GM19023 (cell line): ENCODE measurements around the gene SLC5A10.
"Not testable (repeated sequence)": the region's sequence is repeated elsewhere in the genome, so short reads cannot be mapped to it uniquely, and the experiment has no call there.

Experiments used
- ATAC-seq: cut with Tn5 transposase; IDR thresholded peaks from one replicate; pipeline ENCODE4 v1.9.1; 2021; ENCODE audit warnings: mild to moderate bottlenecking, moderate library complexity; ENCODE audit not compliant: unreplicated experiment

The SLC5A10 gene

DNA sequence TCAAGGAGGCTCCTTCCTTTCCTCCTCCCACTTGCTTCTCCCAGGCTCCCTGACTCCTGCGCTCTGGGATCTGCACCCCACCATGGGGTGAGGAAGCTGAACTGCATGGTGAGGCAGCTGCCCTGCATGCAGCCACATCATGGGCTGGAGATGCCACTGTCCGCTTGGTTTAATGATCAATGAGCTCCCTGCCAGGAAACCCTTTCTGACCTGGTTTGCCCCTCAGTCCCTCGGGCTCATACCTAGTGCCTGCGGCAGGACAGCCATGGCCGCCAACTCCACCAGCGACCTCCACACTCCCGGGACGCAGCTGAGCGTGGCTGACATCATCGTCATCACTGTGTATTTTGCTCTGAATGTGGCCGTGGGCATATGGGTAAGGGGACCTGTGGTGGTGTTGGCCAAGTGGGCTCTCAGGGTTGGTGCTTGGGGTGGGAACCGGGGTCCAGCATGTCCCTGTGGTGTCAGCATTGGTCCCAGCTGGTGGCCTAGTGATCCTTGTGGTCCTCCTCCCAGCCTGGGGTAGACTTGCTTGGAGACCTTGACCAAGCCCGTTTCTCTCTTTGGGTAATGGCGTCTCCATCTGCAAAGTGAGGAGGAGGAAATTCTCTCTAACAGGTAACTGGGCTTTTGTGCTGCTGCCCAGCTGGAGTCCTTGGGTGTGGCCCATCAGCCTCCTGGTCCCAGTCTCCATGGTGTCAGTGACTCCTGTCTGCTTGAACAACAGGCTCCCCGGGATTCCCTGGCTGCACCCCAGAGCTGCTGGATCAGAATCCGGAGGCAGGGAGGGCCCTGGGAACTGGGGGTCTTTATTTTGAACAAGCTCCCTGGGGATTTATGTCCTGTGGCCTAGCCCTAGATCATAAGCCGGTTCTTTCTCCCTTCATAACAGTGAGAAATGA lies at the start of gene SLC5A10:
SLC5A10 (plus strand) TSS at position 225 of the 902 bp plus-strand sequence; CDS start at position 266, 41 bp downstream.
- no peak for ATAC-seq

- ATAC-seq: no peak
Observed at GRCh38 chr17:18904482-18904881, 47.5 kb upstream of the SLC5A10 start.

- ATAC-seq: no peak
Observed at GRCh38 chr17:18905226-18905625, 46.7 kb upstream of the SLC5A10 start.

DNA sequence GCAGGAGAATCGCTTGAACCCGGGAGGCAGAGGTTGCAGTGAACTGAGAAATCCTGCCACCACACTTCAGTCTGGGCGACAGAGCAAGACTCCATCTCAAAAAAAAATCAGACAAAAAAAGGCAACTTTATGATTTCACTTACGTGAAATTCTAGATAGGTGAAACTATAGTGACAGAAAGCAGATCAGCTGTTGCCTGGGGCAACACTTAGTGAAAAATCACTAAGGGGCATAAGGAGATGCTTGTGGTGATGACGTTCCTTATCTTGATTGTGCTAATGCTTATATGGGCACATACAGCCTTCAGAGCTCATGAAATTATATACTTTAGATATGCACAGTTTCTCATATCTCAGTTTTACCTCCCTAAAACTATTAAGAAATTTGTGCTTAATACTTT lies 41.6 kb upstream of the SLC5A10 start:
- no peak for ATAC-seq

- no peak for ATAC-seq
Observed at GRCh38 chr17:18910881-18911280, 41.1 kb upstream of the SLC5A10 start.

DNA sequence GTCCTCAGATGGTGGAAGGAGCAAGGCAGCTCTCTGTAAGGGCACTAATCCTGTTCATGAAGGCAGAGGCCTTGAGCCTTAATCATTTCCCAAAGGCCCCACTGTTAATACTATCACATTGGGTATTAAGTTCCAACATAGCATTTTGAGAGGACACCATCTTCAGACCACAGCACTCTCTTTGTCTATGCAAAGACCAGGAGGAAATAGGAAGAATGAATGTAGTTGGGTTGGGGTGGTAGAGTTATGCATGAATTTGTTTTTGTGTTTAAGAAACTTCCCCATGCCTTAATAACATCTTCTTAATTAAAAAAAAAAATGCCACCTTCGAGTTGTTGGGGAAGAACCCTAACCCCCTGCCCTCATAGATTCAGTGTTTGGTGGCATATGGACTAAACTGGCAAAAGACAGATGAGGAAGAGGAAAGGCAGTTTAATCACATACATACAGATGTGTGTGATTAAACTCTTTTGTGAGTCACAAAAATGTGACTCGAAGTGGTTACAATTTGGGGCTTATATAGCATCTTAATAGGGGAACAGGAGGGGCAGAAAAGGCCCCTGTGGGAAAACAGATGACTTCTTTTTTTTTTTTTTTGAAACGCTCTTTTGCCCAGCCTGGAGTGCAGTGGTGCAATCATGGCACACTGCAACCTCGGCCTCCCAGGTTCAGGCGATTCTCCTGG lies 35.0 kb upstream of the SLC5A10 start:
- no peak for ATAC-seq

DNA sequence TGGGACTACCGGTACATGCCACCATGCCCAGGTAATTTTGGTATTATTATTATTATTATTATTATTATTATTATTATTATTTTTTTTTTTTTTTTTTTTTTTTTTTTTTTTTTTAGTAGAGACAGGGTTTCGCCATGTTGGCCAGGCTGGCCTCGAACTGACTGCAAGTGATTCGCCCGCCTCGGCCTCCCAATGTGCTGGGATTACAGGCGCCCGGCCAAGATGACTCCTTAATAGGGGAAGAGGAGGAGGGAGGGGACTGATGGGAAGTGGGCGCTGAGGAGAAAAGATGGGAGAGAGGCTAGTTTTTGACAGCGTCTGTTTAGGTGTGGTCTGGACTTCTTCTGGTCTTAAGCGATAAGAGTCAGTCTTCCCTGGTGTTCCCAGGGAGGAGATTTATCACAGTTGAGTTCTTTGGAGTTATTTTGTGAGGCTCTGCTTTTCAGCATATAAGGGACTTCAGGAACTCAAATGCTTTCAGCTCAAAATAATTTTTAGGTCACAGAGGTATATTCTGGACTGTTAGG lies 34.4 kb upstream of the SLC5A10 start:
- ATAC-seq: no peak

GRCh38 chr17:18919963-18920362 lies 32.0 kb upstream of the SLC5A10 start:
- no peak for ATAC-seq

DNA sequence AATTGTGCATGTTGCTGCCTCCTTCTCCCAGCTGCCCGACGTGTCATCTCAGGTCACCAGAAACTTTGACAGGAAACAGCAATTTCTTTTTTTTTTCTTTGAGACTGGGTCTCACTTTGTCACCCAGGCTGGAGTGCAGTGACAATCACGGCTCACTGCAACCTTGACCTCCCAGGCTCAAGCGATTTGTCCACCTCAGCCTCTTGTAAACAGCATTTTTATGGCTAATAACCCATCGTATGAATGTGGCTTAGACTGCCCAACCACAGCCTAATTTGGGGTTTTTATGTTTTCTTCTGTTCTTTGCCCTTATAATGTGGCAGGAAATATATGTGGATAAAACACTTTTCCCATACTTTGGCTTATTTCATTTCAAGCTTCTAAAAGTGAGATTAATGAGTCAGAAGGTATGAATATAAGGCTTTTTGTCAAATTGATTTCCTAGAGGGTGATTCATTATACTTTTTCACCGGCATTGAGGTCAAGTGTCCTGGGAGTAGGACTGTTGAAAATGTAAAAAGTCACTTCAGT lies 31.0 kb upstream of the SLC5A10 start:
- ATAC-seq: no peak

DNA sequence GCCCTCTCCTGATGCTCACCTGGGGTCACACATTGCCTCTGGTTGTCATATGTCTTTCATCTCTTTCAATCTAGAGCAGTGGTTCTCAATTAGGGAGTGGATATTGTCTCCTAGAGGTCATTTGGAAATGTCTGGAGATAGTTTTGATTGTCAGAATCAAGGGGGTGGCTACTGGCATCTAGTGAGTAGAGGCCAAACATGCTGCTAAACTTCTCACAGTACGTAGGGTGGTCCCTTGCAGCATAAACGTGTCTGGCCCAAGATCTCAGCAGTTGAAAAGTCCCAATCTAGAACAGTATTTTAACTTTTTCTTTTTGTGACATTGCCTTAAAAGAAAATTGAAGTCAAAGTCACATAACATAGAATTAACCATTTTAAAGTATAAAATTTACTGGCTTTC lies 30.5 kb upstream of the SLC5A10 start:
- ATAC-seq: no peak

DNA sequence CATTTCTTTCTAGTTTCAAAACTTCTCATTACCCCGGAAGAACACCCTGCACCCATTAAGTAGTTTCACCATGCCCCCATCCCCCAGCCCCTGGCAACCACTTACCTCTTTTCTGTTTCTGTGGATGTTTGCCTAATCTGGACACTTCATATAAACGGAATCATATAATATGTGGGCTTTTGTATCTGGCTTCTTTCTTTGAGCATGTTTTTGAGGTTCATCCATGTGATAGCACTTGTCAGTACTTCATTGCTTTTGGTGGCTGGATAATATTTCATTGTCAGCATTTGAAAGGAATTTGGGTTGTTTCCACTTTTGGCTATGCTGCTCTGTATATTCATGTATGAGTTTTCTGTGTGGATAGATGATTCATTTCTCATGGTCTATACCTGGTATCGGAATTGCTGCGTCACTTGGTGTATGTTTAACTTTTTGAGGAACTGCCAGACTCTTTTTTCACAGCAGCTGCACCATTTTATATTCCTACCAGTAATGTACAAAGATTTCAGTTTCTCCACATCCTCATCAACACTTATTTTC lies 30.0 kb upstream of the SLC5A10 start:
- peak; percentile 77 for ATAC-seq

GRCh38 chr17:18922596-18922995 lies 29.4 kb upstream of the SLC5A10 start:
- ATAC-seq: not testable (repeated sequence)

GRCh38 chr17:18925187-18925586 lies 26.8 kb upstream of the SLC5A10 start:
- no peak for ATAC-seq

DNA sequence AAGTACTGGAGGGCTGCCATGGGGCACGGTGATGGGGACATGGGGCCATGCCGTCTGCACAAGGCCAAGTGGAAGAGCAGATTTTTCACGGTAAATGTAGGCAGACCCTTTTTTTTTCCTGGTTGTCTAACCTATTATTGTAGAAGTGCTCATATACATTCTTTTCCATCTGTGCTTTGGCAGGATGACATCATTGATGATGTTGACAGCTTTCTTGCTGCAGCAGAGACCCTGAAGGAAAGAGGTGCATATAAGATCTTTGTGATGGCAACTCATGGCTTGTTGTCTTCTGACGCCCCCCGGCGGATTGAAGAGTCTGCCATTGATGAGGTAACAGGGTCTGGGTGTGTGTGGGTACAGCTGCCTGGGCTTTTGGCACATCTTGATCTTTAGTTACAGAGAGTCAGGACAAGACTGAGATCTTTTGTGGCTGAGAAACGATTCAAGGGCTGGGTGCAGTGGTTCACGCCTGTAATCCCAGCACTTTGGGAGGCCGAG lies 23.3 kb upstream of the SLC5A10 start:
- ATAC-seq: no peak

DNA sequence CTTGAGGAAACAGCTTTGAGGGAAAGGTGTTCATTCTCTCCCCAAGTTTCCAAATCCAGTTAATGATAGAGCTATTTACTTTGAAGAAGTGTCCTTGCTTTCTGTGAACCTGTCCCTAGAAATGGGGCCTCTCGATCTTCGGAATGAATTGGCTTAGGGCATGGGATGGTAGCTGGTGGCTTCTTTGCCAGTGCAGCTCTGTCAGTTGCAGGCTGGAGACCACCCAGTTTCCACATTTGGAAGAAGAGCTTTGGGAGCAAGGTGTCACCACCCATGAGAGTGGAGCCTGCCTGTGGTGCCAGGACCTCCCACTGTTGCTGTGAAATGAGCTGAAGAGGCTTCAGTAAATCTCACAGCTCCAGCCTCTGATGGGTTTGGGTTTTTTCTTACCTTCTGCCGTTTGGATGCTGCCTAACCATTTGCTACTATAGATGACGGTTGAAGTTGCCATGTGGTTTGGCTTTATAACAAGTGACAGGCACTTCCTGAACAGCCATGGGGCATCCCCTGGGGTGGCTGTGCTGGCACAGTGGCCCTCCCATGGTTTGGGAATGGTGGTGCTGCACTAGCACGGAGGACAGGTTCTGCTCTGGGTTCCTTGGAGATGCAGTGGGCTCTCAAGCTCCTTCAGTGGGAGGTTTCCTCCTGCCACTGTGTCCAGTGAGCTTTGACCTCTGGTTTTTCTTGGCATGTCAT lies 19.5 kb upstream of the SLC5A10 start:
- no peak for ATAC-seq

DNA sequence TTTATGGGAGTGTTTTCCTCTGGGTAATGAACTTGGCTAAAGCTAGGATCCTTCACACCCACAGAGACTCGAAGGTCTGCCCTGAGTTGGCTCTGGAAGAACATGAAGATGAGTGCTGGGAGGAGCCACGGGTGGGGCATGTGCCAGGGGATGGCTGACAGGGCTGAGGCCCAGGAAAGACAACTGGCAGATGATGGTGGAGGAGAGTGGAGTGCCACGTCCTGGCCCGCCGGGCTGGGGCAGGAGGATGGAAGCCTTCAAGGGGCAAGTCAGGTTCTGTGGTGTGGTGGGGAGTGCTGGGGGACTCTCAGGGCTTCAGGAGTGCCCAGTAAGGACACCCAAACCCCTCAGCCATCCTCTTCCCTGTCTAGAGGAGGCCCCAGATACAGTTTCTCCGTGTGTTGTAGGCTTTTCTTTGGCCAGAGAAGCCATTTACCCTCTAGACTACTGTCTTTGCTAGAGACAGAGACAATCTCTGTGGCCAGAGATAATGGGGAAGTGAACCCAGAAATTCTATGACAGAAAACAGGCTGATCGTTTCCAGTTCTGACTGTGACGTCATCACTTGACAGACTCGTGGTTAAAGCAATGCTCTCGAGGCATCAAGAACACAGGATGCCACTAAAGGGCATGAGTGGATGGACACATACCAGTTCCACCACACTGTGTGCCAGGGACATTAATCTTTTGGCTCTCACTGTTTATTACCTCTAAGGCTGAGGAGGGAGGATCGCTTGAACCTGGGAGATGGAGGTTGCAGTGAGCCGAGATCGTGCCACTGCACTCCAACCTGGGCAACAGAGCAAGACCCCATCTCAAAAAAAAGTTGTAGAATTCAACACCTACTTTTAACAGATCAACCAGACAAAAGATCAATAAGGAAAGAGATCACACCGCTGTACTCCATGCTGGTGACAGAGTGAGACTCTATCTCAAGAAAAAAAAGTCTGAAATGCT lies 18.6 kb upstream of the SLC5A10 start:
- no peak for ATAC-seq

DNA sequence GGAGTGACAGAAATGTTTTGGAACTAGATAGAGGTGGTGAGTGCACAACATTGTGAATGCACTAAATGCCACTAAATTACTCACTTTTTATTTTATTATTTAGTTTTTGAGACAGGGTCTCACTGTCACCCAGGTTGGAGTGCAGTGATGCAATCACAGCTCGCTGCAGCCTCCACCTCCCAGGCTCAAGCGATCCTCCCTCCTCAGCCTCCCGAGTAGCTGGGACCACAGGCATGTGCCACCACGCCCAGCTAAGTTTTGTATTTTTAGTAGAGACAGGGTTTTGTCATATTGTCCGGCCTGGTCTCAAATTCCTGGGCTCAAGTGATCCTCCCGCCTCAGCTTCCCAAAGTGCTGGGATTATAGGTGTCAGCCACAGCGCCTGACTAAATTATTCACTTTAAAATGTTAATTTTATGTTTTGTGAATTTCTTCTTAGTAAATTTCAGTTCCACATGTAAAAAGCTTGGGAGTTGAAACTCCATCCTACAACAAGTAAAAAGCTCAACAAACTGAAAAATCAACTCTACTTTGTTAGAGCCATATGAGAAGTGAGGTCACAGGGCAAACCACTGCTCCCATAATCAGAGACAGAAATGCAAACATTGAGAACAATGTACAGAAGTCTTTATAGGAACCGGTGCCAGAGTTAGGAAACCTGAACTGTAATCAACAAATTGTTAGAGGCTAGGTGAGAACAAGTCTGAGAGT lies 13.8 kb upstream of the SLC5A10 start:
- no peak for ATAC-seq

- no peak for ATAC-seq
Observed at GRCh38 chr17:18938692-18939023, 13.3 kb upstream of the SLC5A10 start.

DNA sequence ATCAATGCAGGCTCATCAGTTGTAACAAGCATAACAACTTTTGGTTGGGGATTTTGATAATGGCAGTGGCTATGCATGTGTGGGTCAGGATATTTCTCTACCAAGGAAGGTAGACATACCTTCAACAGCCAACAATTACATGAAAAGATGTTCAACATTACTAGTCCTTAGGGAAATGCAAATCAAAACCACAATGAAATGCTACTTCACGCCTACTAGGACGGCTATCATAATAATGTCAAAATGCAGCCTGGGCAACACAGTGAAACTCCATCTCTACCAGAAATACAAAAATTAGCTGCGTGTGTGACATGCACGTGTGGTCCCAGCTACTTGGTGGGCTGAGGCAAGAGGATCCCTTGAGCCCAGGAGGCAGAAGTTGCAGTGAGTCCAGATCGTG lies 7.3 kb upstream of the SLC5A10 start:
- ATAC-seq: no peak
